Nephron progenitor cell (in vitro differentiated cells): Measurements from ENCODE around the gene ZNF398.

Experiments used
- DNase-seq: peaks from one replicate; pipeline ENCODE4 v3.0.0; 2021
- H3K27ac Mint-ChIP-seq: 2 replicates; pipeline ENCODE4 v1.8.0; 2021; ENCODE audit warnings: mild to moderate bottlenecking, moderate library complexity, mixed read lengths
- H3K27me3 Mint-ChIP-seq: 2 replicates; pipeline ENCODE4 v1.8.0; 2021; ENCODE audit warnings: mild to moderate bottlenecking, low read depth, mixed read lengths; ENCODE audit not compliant: poor library complexity
- H3K36me3 Mint-ChIP-seq: 2 replicates; pipeline ENCODE4 v1.8.0; 2021; ENCODE audit warnings: low read depth, mixed read lengths
- H3K4me1 Mint-ChIP-seq: 2 replicates; pipeline ENCODE4 v1.8.0; 2021; ENCODE audit warnings: mixed read lengths
- H3K4me3 Mint-ChIP-seq: 2 replicates; pipeline ENCODE4 v1.8.0; 2021; ENCODE audit warnings: mild to moderate bottlenecking, moderate library complexity, mixed read lengths
- H3K9me3 Mint-ChIP-seq: 2 replicates; pipeline ENCODE4 v1.8.0; 2021; ENCODE audit warnings: mild to moderate bottlenecking, moderate library complexity, mixed read lengths
- CTCF ChIP-seq: fragments of 200-600 bp; sonication (generic); IDR thresholded peaks from 2 replicates; pipeline ENCODE4 v1.5.0; 2021; ENCODE audit warnings: antibody characterized with exemption

The ZNF398 gene

GRCh38 chr7:149171892-149172533, 24.8 kb downstream of the ZNF398 start:
- Mint-ChIP-seq H3K27ac (no peak overlapping the region), H3K27me3 (no peaks in the 10 kb centered on the region), H3K36me3 (peaks cover 31% of the 10 kb centered on the region), H3K4me1 (no peaks in the 10 kb centered on the region), H3K9me3 (no peaks in the 10 kb centered on the region), H3K4me3 (no peak overlapping the region)
- no peak for DNase-seq
- TF ChIP-seq CTCF: no peak

DNA sequence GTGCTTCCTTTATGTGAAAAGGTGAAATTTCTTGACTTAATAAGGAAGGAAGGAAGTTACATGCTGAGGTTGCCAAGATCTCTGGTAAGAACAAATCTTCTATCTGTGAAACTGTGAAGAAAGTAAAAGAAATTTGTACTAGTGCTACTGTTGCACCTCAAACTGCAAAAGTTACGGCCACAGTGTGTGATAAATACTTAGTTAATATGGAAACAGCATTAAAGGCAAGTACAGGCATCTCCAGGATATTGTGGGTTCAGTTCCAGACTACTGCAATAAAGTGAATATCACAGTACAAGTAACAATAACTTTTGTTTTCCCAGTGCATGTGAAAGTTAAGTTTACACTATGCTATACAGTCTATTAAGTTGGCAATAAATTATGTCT, 25.3 kb downstream of the ZNF398 start:
- Mint-ChIP-seq H3K9me3 (no peaks in the 10 kb centered on the region), H3K36me3 (peaks cover 31% of the 10 kb centered on the region), H3K4me3 (no peak overlapping the region), H3K27me3 (no peaks in the 10 kb centered on the region), H3K4me1 (no peaks in the 10 kb centered on the region), H3K27ac (no peak overlapping the region)
- DNase-seq: no peak
- no peak for TF ChIP-seq CTCF

GRCh38 chr7:149175150-149175549, 27.9 kb downstream of the ZNF398 start:
- H3K27ac Mint-ChIP-seq: peak overlapping the region; percentile 54
- H3K4me1 Mint-ChIP-seq: no peaks in the 10 kb centered on the region
- H3K4me3 Mint-ChIP-seq: no peak overlapping the region
- no peaks in the 10 kb centered on the region for H3K9me3 Mint-ChIP-seq
- H3K36me3 Mint-ChIP-seq: peaks cover 41% of the 10 kb centered on the region
- no peak for DNase-seq
- TF ChIP-seq CTCF: no peak
- no peaks in the 10 kb centered on the region for H3K27me3 Mint-ChIP-seq

- no peak for DNase-seq
- no peak for TF ChIP-seq CTCF
- Mint-ChIP-seq H3K4me1 (no peaks in the 10 kb centered on the region), H3K27me3 (no peaks in the 10 kb centered on the region), H3K4me3 (no peak overlapping the region), H3K27ac (no peak overlapping the region), H3K9me3 (no peaks in the 10 kb centered on the region), H3K36me3 (peaks cover 50% of the 10 kb centered on the region)
Measured at GRCh38 chr7:149179241-149179640, 32.0 kb downstream of the ZNF398 start.

DNA sequence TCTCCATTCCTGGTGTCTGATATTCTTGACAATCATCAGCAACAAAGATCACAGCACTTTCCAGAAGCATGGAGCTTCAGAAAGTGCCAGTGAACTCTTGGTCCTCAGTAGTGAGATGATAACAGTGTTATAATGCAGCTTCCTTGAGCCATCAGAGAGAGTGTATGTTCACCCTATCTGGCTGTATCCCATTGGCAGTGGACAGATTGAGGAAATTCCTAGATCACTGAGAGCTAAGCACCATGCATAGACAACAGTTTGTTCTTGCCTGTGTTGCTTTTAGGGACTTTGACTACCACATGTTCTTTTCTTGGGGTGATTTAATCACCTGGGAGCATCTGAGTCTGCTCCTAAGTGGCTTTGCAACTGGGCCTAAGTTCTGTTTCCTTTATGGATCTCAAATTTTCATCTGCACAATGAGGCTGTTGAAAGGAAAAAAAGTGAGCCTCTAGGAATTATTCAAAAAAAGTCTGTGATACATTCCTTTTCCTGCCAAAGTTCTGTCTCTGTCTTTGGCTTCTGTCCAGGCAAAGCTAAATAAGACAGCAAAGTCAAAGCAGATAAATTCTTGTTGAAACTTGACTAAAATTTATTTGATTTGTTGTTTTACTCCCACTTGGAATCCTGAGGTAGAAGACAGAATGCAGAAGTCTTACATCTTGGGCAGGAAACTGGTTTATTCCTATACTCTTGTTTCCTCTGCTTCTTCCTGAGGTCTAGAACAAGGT, 33.6 kb downstream of the ZNF398 start:
- H3K4me1 Mint-ChIP-seq: no peaks in the 10 kb centered on the region
- TF ChIP-seq CTCF: no peak

GRCh38 chr7:149181450-149181790, 34.2 kb downstream of the ZNF398 start:
- Mint-ChIP-seq H3K4me3 (no peak overlapping the region), H3K27ac (peak overlapping the region; percentile 65), H3K27me3 (no peaks in the 10 kb centered on the region), H3K9me3 (no peaks in the 10 kb centered on the region), H3K4me1 (no peaks in the 10 kb centered on the region), H3K36me3 (peaks cover 42% of the 10 kb centered on the region)
- no peak for DNase-seq
- no peak for TF ChIP-seq CTCF

More for the DNA sequence above, 33.6 kb downstream of the ZNF398 start:
- Mint-ChIP-seq H3K4me3 (no peak overlapping the region), H3K27me3 (no peaks in the 10 kb centered on the region), H3K36me3 (peaks cover 46% of the 10 kb centered on the region), H3K9me3 (no peaks in the 10 kb centered on the region), H3K27ac (no peak overlapping the region)
- no peak for DNase-seq
